ENCODE data around the gene ZEB2. TPM values are rescaled to one million over a fixed set of nuclear protein-coding genes. Genes with fewer than 3 reads are reported as not detected.
A peak's percentile ranks its signal among the peaks of the same experiment; 100 is the strongest.

Gene ZEB2
- total and polyA plus RNA-seq, 8 donors, result 10.7 to 161 (median 43.1) TPM

DNA sequence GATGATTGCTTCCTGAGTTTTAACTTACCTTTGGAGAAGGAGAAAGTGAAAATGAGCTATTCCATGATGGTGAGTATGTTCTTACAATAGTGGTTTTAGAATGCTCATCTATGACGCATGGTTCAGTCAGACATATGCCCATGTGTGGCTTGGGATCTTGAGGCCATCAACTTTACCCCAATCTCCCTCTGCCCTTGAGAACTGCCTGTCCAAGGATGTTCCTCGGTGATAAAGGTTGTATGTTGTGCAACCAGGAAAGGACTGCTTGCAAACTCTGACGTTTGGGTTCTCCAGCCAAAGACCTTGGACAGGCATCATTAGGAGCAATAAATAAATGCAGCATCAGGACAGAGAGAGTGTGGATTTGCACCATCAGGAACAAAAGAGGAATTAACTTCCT, 165.0 kb downstream of the ZEB2 start:
- H3K27ac ChIP-seq, result no peak overlapping the region
- H3K36me3 ChIP-seq, result no peaks in the 10 kb centered on the region
- intact Hi-C loops (cut with DNase I; ENCODE audit: low total_unique reads), result no loop called here
- H3K27me3 ChIP-seq, result no peaks in the 10 kb centered on the region
- TF ChIP-seq POLR2AphosphoS5 (IDR thresholded peaks at IDR 0.05) (no peak), EP300 (IDR thresholded peaks at IDR 0.05) (no peak), POLR2A (IDR thresholded peaks at IDR 0.05) (no peak)
- TF ChIP-seq, protein P1, sequence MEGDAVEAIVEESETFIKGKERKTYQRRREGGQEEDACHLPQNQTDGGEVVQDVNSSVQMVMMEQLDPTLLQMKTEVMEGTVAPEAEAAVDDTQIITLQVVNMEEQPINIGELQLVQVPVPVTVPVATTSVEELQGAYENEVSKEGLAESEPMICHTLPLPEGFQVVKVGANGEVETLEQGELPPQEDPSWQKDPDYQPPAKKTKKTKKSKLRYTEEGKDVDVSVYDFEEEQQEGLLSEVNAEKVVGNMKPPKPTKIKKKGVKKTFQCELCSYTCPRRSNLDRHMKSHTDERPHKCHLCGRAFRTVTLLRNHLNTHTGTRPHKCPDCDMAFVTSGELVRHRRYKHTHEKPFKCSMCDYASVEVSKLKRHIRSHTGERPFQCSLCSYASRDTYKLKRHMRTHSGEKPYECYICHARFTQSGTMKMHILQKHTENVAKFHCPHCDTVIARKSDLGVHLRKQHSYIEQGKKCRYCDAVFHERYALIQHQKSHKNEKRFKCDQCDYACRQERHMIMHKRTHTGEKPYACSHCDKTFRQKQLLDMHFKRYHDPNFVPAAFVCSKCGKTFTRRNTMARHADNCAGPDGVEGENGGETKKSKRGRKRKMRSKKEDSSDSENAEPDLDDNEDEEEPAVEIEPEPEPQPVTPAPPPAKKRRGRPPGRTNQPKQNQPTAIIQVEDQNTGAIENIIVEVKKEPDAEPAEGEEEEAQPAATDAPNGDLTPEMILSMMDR (IDR thresholded peaks at IDR 0.05), result no peak
- no peaks in the 10 kb centered on the region for H3K4me1 ChIP-seq
- no peaks in the 10 kb centered on the region for H3K9me3 ChIP-seq
- WGBS, 5 donors, result 74 to 86% (median 77%) methylated on average over 3 of the region's 3 CpGs
- H3K4me3 ChIP-seq, result no peak overlapping the region
- no peak for DNase-seq

DNA sequence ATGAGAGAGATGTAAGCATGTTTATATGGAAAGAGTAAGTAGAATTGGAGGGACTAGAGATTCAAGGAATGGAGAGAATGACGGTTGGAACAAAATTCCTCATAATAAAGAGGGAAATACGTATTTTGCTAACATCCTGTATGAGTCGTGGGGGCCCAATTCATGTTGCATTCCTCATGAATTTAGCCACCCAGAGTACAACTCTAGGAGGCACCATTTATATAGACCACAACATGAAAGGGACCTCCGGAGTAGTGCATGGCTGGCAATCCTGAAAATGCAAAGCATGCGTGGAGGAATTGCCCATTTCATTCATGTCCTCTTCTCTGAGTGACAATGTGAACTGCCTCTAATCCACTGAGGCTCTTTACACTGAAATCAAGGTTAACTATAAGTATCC, 168.2 kb downstream of the ZEB2 start:
- no peaks in the 10 kb centered on the region for H3K9me3 ChIP-seq
- H3K27ac ChIP-seq, result no peak overlapping the region
- H3K27me3 ChIP-seq, result no peaks in the 10 kb centered on the region
- TF ChIP-seq POLR2AphosphoS5 (IDR thresholded peaks at IDR 0.05) (no peak), EP300 (IDR thresholded peaks at IDR 0.05) (no peak), POLR2A (IDR thresholded peaks at IDR 0.05) (no peak)
- TF ChIP-seq, protein P1 (IDR thresholded peaks at IDR 0.05), result no peak
- 91 to 97% (median 94%) methylated on average over 5 of the region's 5 CpGs for WGBS, 5 donors
- no peaks in the 10 kb centered on the region for H3K36me3 ChIP-seq
- H3K4me1 ChIP-seq, result no peaks in the 10 kb centered on the region
- intact Hi-C loops (cut with DNase I; ENCODE audit: low total_unique reads), result no loop called here
- DNase-seq, result no peak
- no peak overlapping the region for H3K4me3 ChIP-seq

DNA sequence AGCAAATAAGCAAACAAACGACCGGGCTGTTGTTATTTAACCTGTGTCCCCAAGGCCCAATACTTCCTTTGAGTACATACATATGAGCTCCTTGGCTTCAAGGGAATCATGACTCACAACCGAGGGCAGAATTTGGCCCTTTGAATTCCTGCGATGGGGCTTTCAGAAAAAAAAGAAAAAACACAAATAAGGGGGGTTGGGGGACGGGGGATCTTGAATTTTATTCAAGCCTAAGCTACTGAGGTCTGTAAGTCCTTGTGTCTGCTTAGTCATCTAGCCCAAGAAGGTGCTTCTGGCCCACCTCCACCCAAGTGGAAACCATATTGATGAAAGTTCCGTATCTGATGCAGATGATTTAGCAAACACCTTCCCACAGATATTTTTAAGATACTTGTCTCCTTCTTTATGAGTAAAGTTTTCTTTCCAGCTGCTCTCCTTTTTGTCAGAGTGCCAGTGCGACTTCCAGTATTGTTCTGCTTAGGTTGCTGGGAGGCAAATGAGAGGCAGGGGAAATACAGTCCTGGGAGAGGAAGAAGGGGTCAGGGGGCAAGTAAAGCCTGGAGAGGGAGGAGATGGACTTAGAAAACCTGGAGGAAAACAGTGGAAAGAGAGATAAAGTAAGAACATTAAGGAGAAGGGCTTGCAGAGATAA, 169.6 kb downstream of the ZEB2 start:
- peak in 1 of 2 donors; percentile 22 for DNase-seq
- Histone ChIP-seq H3K4me3 (no peak overlapping the region), H3K27ac (no peak overlapping the region), H3K27me3 (no peaks in the 10 kb centered on the region), H3K36me3 (no peaks in the 10 kb centered on the region), H3K9me3 (no peaks in the 10 kb centered on the region), H3K4me1 (no peaks in the 10 kb centered on the region)
- 43 to 56% (median 50%) methylated on average over 7 of the region's 7 CpGs for WGBS, 5 donors
- intact Hi-C loops (cut with DNase I; ENCODE audit: low total_unique reads), result no loop called here
- TF ChIP-seq POLR2A (IDR thresholded peaks at IDR 0.05) (no peak), POLR2AphosphoS5 (IDR thresholded peaks at IDR 0.05) (no peak), EP300 (IDR thresholded peaks at IDR 0.05) (no peak)
- TF ChIP-seq, protein P1 (IDR thresholded peaks at IDR 0.05), result no peak

DNA sequence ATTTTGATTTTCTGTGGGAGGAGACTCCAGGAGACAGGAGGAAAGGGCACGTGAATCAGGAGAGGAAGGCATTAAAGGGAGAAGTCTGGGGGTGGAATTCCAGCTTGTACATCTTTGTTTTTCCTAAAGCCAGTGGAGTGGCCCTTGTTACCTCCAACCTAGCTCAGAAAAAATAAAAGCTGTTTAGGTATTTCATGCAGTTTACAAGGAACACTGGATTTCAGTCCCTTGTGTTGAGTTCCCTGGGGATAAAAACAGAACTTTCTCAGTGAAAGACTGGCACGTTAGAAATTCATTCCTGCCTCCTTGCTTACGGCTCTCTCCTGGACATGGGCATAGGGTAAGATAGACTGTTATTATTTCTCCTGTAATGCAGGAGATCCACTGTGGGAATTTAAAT, 170.2 kb downstream of the ZEB2 start:
- no peak for TF ChIP-seq POLR2AphosphoS5 (IDR thresholded peaks at IDR 0.05)
- no peak for TF ChIP-seq EP300 (IDR thresholded peaks at IDR 0.05)
- no peak for TF ChIP-seq POLR2A (IDR thresholded peaks at IDR 0.05)
- TF ChIP-seq, protein P1 (IDR thresholded peaks at IDR 0.05), result no peak
- no peaks in the 10 kb centered on the region for H3K27me3 ChIP-seq
- H3K27ac ChIP-seq, result no peak overlapping the region
- no peak for DNase-seq
- WGBS, 5 donors, result 63 to 84% (median 71%) methylated on average over 3 of the region's 3 CpGs
- no peaks in the 10 kb centered on the region for H3K4me1 ChIP-seq
- intact Hi-C loops (cut with DNase I; ENCODE audit: low total_unique reads), result no loop called here
- H3K9me3 ChIP-seq, result no peaks in the 10 kb centered on the region
- no peaks in the 10 kb centered on the region for H3K36me3 ChIP-seq
- no peak overlapping the region for H3K4me3 ChIP-seq

Measured in stomach (tissue), 9 donors.